GM12878 (cell line): Measurements from ENCODE around the gene CSF1. TPM values are rescaled to one million over a fixed set of nuclear protein-coding genes. Genes with fewer than 3 reads are reported as not detected.

ENCODE experiments used
- ATAC-seq: fragments of 200-7000 bp; cut with Tn5 transposase; 3 replicates; pipeline ENCODE4 v1.9.1; 2020; ENCODE audit warnings: mild to moderate bottlenecking, moderate library complexity
- BruUV-seq: library from RNA; stranded (reverse); fragments of 400-500 nt; replicated peaks from 2 replicates; lab custom pipeline; 2021; lab: Mats Ljungman, UMichigan
- CTCF ChIA-PET: fragments of 300-600 bp; sonication (Branson Sonifier 250); formaldehyde crosslinking; extraction: SDS; loops from one replicate; lab custom pipeline; 2021; ENCODE audit warnings: inconsistent platforms; lab: Yijun Ruan, JAX
- POLR2A ChIA-PET: fragments of 350-600 bp; formaldehyde crosslinking; extraction: SDS; loops from one replicate; lab custom pipeline; 2021; ENCODE audit warnings: inconsistent platforms; lab: Charles Lee
- RAD21 ChIA-PET: fragments of 300-600 bp; sonication (Branson Sonifier 250); formaldehyde crosslinking; loops from one replicate; lab custom pipeline; 2023; ENCODE audit warnings: antibody characterized with exemption; ENCODE audit not compliant: unreplicated experiment; lab: Charles Lee
- SMC1A ChIA-PET: fragments of 300-600 bp; sonication (Branson Sonifier 250); formaldehyde crosslinking; loops from one replicate; lab custom pipeline; 2023; ENCODE audit not compliant: unreplicated experiment, uncharacterized antibody; lab: Charles Lee
- DNase-seq: peaks from one replicate; pipeline ENCODE4 v3.0.0-alpha.2; 2011; ENCODE audit warnings: low read depth, low spot score
- FAIRE-seq: peaks from 3 replicates; lab custom pipeline; 2011; peaks lifted over from hg19 to GRCh38; lab: Jason Lieb, UNC
- H2AFZ ChIP-seq: 2 replicates; pipeline ENCODE4 v1.6.0; 2011; ENCODE audit warnings: low read depth, low read length, control low read depth; ENCODE audit not compliant: control insufficient read depth
- H3K27ac ChIP-seq: 2 replicates; pipeline ENCODE4 v1.5.1; 2011; ENCODE audit warnings: control low read depth; ENCODE audit not compliant: control insufficient read depth, insufficient read depth
- H3K27me3 ChIP-seq, 2 experiments: replicated peaks in 1 of 2; 2 replicates each; pipeline versions ENCODE4 v1.6.0 to v1.6.1; 2011; ENCODE audit warnings: low read length in 1 of 2; ENCODE audit not compliant: control insufficient read depth in 2 of 2, insufficient read depth in 2 of 2
- H3K36me3 ChIP-seq, 2 experiments: 2 replicates each; pipeline ENCODE4 v1.5.1; 2011; ENCODE audit warnings: low read length in 1 of 2; ENCODE audit not compliant: control insufficient read depth in 2 of 2, insufficient read depth in 2 of 2
- H3K4me1 ChIP-seq: 2 replicates; pipeline ENCODE4 v1.6.1; 2011; ENCODE audit warnings: mild to moderate bottlenecking, low read length, moderate library complexity, mixed read lengths; ENCODE audit not compliant: control insufficient read depth, insufficient read depth
- H3K4me2 ChIP-seq: 2 replicates; pipeline ENCODE4 v1.6.0; 2011; ENCODE audit warnings: control low read depth; ENCODE audit not compliant: control insufficient read depth, insufficient read depth
- H3K4me3 ChIP-seq: fragments of 200-600 bp; sonication (generic); 2 replicates; pipeline ENCODE4 v1.5.1; 2016
- H3K79me2 ChIP-seq: 2 replicates; pipeline ENCODE4 v1.6.0; 2011; ENCODE audit warnings: low read length; ENCODE audit not compliant: control insufficient read depth, insufficient read depth
- H3K9ac ChIP-seq: 2 replicates; pipeline ENCODE4 v1.8.0; 2011; ENCODE audit warnings: low read length, control low read depth, mixed read lengths; ENCODE audit not compliant: control insufficient read depth, insufficient read depth
- H3K9me3 ChIP-seq: replicated peaks from 3 replicates; pipeline ENCODE4 v1.5.1; 2011; ENCODE audit warnings: mild to moderate bottlenecking, low read length; ENCODE audit not compliant: control insufficient read depth, insufficient read depth
- H4K20me1 ChIP-seq: 2 replicates; pipeline ENCODE4 v1.6.0; 2011; ENCODE audit not compliant: control insufficient read depth, insufficient read depth
- E2F4 ChIP-seq: IDR thresholded peaks from 2 replicates; pipeline ENCODE4 v1.6.1; 2012; ENCODE audit warnings: low read depth, low read length, improper control_type of control experiment
- KAT2A ChIP-seq: conservative IDR thresholded peaks from 2 replicates; pipeline ENCODE4 v1.6.1; 2011; ENCODE audit warnings: low read depth, low read length; ENCODE audit not compliant: control insufficient read depth
- MYC ChIP-seq: IDR thresholded peaks from 2 replicates; pipeline ENCODE4 v1.6.1; 2011; ENCODE audit warnings: mild to moderate bottlenecking, low read length, moderate library complexity, inconsistent platforms; ENCODE audit not compliant: insufficient read depth, insufficient replicate concordance, insufficient read length, severe bottlenecking
- NR2F1 ChIP-seq: fragments of 450-650 bp; conservative IDR thresholded peaks from 2 replicates; pipeline ENCODE4 v1.6.1; 2017; ENCODE audit warnings: mild to moderate bottlenecking
- NRF1 ChIP-seq: conservative IDR thresholded peaks from 2 replicates; pipeline ENCODE4 v1.6.1; 2011; ENCODE audit warnings: mild to moderate bottlenecking, low read depth, low read length, improper control_type of control experiment
- POLR2AphosphoS5 ChIP-seq: IDR thresholded peaks from 2 replicates; pipeline ENCODE4 v1.6.1; 2011; ENCODE audit warnings: mild to moderate bottlenecking, low read length, inconsistent platforms
- PRDM15 ChIP-seq: fragments of 450-650 bp; formaldehyde crosslinking; IDR thresholded peaks from 2 replicates; pipeline ENCODE4 v1.4.0; 2020; ENCODE audit warnings: mild to moderate bottlenecking, moderate library complexity
- RELB ChIP-seq: fragments of 450-650 bp; IDR thresholded peaks from 2 replicates; pipeline ENCODE4 v1.6.1; 2017; ENCODE audit warnings: low read depth, mild to moderate bottlenecking, moderate library complexity
- SMARCA5 ChIP-seq: fragments of 450-650 bp; IDR thresholded peaks from 2 replicates; pipeline ENCODE4 v1.6.1; 2017; ENCODE audit warnings: mild to moderate bottlenecking
- TARDBP ChIP-seq: IDR thresholded peaks from 2 replicates; pipeline ENCODE4 v1.6.1; 2016; ENCODE audit warnings: borderline replicate concordance
- WRNIP1 ChIP-seq: IDR thresholded peaks from 2 replicates; pipeline ENCODE4 v1.6.1; 2011; ENCODE audit warnings: low read depth, low read length, improper control_type of control experiment, borderline replicate concordance
- WGBS: methylation state at CpG from one replicate; pipeline ENCODE4 v1.1.6; 2016; ENCODE audit warnings: low lambda C conversion rate; ENCODE audit not compliant: insufficient replicate concordance, insufficient coverage; ENCODE audit errors: missing lambda C conversion rate; 5-methylcytosine and 5-hydroxymethylcytosine counted together
- in situ Hi-C: fragments of 300-500 bp; cut with MboI; formaldehyde crosslinking; loops from 9 replicates; pipeline ENCODE4 v1.14.3; 2018; ENCODE audit warnings: mixed read lengths
- intact Hi-C: fragments of 100-400 bp; cut with micrococcal nuclease; formaldehyde crosslinking; loops from one replicate; pipeline ENCODE4 v1.14.2; 2022; ENCODE audit not compliant: unreplicated experiment
- polyA plus RNA-seq, 11 experiments: library from polyadenylated mRNA; depleted of rRNA in 4 of 11; unstranded in 6 of 11; stranded (reverse) in 5 of 11; fragments of >200 nt; fragmentation: Nextera tagmentation in 4 of 11; fragmentation: Illumina TruSeq in 1 of 11; extraction: Ambion mirVana in 4 of 11; extraction: Trizol in 1 of 11; gene quantifications; 1 replicate in 1 of 11; 2 replicates in 10 of 11; pipeline versions ENCODE4 v1.2.1 to v1.2.3, GENCODE V29; 2011 to 2016; ENCODE audit warnings: inconsistent platforms in 2 of 11, missing spikeins in 2 of 11, low read depth in 1 of 11
- total RNA-seq, 4 experiments: library from RNA; depleted of rRNA in 3 of 4; stranded (reverse); fragments of >200 nt in 3 of 4; fragmentation: Illumina TruSeq in 1 of 4; extraction: Trizol in 1 of 4; gene quantifications; 2 replicates each; pipeline versions ENCODE4 v1.2.1 to v1.2.3, GENCODE V29; 2013 to 2021

The CSF1 gene
- total and polyA plus RNA-seq, 10 of the 15 experiments (the other 5 are each of a cell fraction or from before 2014, with no cell fraction given), result 1.2 to 32.4 (median 13.0) TPM

- DNase-seq, result no peak
- H3K4me1 ChIP-seq, result peaks cover 44% of the 10 kb centered on the region
- ChIA-PET SMC1A (interaction anchor here (1.5 to 1.6 kb wide), 2 partner anchors 8 to 11 kb away, joined by 4 to 5 read pairs; no protein-coding TSS in a partner anchor), POLR2A (interaction anchor here (0.6 to 0.9 kb wide), 2 partner anchors 15 to 516 kb away, joined by 3 to 9 read pairs; no protein-coding TSS in a partner anchor), RAD21 (interaction anchor here (1.3 to 2.5 kb wide), 2 partner anchors 13 to 90 kb away, joined by 3 to 7 read pairs; partner anchors contain the start of gene AHCYL1), CTCF (interaction anchor here (0.6 to 1.6 kb wide), 3 partner anchors 11 to 253 kb away, joined by 3 to 4 read pairs (median 3); no protein-coding TSS in a partner anchor)
- no peak overlapping the region for H3K4me2 ChIP-seq
- no peaks in the 10 kb centered on the region for H3K9me3 ChIP-seq
- ATAC-seq, result no peak
- 81% methylated on average over 7 of the region's 7 CpGs for WGBS
- no peaks in the 10 kb centered on the region for H3K27me3 ChIP-seq
- H3K27ac ChIP-seq, result no peak overlapping the region
- no peaks in the 10 kb centered on the region for H3K79me2 ChIP-seq
- FAIRE-seq, result no peak
- no peak overlapping the region for H3K4me3 ChIP-seq
- H3K9ac ChIP-seq, result no peak overlapping the region
- no TSS peak for BruUV-seq
- no peaks in the 10 kb centered on the region for H4K20me1 ChIP-seq
- no peak overlapping the region for H2AFZ ChIP-seq
- intact Hi-C loops (no loop called here), in situ Hi-C loops (no loop called here)
- H3K36me3 ChIP-seq, result no peaks in the 10 kb centered on the region
- no peak for TF ChIP-seq SMARCA5
- TF ChIP-seq WRNIP1, result no peak
- TF ChIP-seq E2F4, result no peak
- no peak for TF ChIP-seq PRDM15 (CRISPR knock-in tag)
- TF ChIP-seq MYC, result no peak
- no peak for TF ChIP-seq RELB
- TF ChIP-seq NR2F1, result no peak
- TF ChIP-seq TARDBP, result no peak
- no peak for TF ChIP-seq POLR2AphosphoS5
- TF ChIP-seq NRF1, result no peak
- TF ChIP-seq KAT2A, result no peak
- TF ChIP-seq, all 136 proteins: peak for 0
These were observed 17.0 kb upstream of the CSF1 start for GRCh38 chr1:109893532-109894171.
